ENCODE measurements around the gene DSC2.

DNA sequence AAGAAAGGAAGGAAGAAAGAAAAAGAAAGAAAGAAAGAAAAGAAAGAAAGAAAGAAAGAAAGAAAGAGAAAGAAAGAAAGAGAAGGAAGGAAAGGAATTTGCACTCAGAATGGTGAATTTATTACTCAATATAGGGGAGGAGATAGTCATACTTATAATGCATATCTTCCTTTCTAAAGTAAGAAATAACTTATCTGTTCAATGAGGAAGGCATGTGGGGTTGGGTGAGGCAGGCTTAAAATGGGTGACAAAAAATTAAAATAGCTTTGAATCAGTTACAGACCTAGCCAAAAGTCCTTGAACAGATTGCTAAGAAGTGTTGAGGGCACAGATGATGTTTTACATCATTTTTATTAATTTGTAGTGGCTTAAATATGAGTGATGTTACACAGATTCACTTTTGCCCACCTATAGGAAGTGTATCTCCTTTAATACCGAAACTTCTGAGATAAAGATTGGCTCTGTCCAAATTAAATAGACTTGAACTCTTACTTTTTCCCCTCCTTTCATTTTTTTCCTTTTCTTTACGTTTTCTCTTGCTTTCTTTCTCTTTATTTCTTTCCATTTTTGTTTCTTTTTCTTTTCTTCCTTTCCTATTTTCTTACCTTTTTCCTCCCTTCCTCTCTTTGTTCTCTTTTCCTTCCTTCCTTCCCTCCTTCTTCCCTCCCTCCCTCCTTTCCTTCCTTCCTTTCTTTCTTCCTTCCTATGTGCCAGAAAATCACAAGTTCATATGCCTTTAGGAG is 14.8 kb upstream of the DSC2 start:
- TF ChIP-seq, protein P1, sequence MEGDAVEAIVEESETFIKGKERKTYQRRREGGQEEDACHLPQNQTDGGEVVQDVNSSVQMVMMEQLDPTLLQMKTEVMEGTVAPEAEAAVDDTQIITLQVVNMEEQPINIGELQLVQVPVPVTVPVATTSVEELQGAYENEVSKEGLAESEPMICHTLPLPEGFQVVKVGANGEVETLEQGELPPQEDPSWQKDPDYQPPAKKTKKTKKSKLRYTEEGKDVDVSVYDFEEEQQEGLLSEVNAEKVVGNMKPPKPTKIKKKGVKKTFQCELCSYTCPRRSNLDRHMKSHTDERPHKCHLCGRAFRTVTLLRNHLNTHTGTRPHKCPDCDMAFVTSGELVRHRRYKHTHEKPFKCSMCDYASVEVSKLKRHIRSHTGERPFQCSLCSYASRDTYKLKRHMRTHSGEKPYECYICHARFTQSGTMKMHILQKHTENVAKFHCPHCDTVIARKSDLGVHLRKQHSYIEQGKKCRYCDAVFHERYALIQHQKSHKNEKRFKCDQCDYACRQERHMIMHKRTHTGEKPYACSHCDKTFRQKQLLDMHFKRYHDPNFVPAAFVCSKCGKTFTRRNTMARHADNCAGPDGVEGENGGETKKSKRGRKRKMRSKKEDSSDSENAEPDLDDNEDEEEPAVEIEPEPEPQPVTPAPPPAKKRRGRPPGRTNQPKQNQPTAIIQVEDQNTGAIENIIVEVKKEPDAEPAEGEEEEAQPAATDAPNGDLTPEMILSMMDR (IDR thresholded peaks at IDR 0.05) = no peak
- TF ChIP-seq POLR2A (IDR thresholded peaks at IDR 0.05) = no peak
